Measurements from ENCODE around the gene NXPH3. TPM values are rescaled to one million over a fixed set of nuclear protein-coding genes. Genes with fewer than 3 reads are reported as not detected.
"Not testable (repeated sequence)": the region's sequence is repeated elsewhere in the genome, so short reads cannot be mapped to it uniquely, and the experiment has no call there.

NXPH3 gene
- total RNA-seq, 1 donor from 2014 or later = not detected

DNA sequence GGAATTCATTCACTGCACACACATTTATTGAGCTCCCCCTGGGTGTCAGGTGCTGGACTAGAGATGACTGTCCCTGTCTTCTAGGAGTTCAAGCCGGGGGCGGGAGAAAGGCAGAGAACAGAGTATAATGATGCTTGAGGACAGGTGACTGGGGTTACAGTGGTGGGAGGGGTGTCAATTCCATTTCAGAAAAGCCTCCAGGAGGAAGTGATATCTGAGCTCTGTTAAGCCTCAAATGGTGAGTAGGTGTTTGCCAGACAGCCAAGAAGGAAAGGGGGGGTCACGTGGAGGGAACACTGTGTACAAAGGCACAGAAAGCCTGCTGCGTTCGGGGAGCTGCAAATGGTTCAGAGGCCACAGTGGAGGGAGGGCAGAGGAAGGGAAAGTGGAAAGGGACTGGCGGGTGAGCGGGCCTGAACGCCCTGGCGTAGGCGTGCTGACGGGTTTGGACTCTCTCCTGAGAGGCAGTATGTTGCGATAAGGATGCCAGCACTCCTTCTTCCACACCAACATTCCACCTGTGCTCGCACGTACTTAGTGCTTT lies 9.7 kb upstream of the NXPH3 start:
- H3K27ac Mint-ChIP-seq = peak overlapping the region; percentile 13
- DNase-seq (ENCODE audit: low spot score) = no peak
- peak overlapping the region; percentile 15 for H3K4me3 Mint-ChIP-seq
- H3K36me3 Mint-ChIP-seq (ENCODE audit: low read depth) = no peaks in the 10 kb centered on the region
- no peaks in the 10 kb centered on the region for H3K9me3 Mint-ChIP-seq
- H3K27me3 Mint-ChIP-seq (ENCODE audit: insufficient read depth) = peaks cover 25% of the 10 kb centered on the region
- intact Hi-C loops (cut with micrococcal nuclease) = loop anchor here (1.0 to 2.0 kb wide), 2 partner anchors 9 to 521 kb away; no protein-coding TSS in a partner anchor
- peaks cover 28% of the 10 kb centered on the region for H3K4me1 Mint-ChIP-seq (ENCODE audit: low read depth)

DNA sequence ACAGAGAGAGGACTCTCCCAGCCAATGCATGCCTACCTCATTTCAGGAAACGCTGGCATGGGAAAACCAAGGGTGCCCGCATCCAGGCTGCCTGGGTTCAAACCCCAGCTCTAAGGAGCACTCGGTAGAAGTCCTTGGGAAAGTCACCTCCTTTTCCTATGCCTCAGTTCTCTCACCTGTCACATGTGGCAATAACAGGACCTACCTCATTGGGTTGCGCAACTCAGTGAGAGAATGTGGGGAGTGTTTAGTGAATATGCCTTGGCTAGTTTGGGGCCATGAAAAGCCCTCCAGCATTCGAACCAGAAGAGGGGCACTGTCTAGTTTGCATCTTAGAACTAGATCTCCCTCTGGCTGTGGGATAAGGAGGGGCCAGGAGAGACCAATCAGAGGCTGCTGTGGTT lies 9.0 kb upstream of the NXPH3 start:
- Mint-ChIP-seq H3K27ac (no peak overlapping the region), H3K36me3 (ENCODE audit: low read depth) (no peaks in the 10 kb centered on the region), H3K9me3 (no peaks in the 10 kb centered on the region), H3K27me3 (ENCODE audit: insufficient read depth) (peaks cover 32% of the 10 kb centered on the region), H3K4me1 (ENCODE audit: low read depth) (peaks cover 34% of the 10 kb centered on the region), H3K4me3 (no peak overlapping the region)
- DNase-seq (ENCODE audit: low spot score) = no peak
- intact Hi-C loops (cut with micrococcal nuclease) = loop anchor here (1.0 to 2.0 kb wide), 4 partner anchors 9 to 520 kb away; no protein-coding TSS in a partner anchor

DNA sequence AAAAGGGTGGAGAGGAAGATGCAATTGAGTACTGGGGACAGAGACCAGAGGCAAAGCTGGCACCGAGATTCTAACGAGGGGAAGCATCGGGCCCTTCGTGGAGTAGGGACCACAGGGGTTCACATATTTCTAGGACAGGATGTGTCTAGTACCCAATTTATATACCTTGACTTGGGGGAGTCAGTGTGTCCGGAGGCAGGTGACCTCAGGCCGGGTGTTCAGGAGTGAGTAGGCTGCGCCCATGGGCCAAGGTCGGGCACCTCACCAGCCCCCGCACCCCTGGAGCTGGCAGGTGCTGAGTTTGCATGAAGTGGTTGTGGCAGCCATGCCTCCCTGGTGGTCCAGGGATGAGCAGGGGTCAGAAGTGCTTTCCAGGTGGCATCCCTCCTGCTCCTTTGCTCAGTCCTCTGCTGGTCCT lies 8.6 kb upstream of the NXPH3 start:
- H3K27me3 Mint-ChIP-seq (ENCODE audit: insufficient read depth) = peaks cover 34% of the 10 kb centered on the region
- intact Hi-C loops (cut with micrococcal nuclease) = loop anchor here (1.0 to 2.0 kb wide), 3 partner anchors 284 to 520 kb away; no protein-coding TSS in a partner anchor
- peaks cover 39% of the 10 kb centered on the region for H3K4me1 Mint-ChIP-seq (ENCODE audit: low read depth)
- no peaks in the 10 kb centered on the region for H3K9me3 Mint-ChIP-seq
- H3K4me3 Mint-ChIP-seq = no peak overlapping the region
- no peaks in the 10 kb centered on the region for H3K36me3 Mint-ChIP-seq (ENCODE audit: low read depth)
- DNase-seq (ENCODE audit: low spot score) = no peak
- no peak overlapping the region for H3K27ac Mint-ChIP-seq

DNA sequence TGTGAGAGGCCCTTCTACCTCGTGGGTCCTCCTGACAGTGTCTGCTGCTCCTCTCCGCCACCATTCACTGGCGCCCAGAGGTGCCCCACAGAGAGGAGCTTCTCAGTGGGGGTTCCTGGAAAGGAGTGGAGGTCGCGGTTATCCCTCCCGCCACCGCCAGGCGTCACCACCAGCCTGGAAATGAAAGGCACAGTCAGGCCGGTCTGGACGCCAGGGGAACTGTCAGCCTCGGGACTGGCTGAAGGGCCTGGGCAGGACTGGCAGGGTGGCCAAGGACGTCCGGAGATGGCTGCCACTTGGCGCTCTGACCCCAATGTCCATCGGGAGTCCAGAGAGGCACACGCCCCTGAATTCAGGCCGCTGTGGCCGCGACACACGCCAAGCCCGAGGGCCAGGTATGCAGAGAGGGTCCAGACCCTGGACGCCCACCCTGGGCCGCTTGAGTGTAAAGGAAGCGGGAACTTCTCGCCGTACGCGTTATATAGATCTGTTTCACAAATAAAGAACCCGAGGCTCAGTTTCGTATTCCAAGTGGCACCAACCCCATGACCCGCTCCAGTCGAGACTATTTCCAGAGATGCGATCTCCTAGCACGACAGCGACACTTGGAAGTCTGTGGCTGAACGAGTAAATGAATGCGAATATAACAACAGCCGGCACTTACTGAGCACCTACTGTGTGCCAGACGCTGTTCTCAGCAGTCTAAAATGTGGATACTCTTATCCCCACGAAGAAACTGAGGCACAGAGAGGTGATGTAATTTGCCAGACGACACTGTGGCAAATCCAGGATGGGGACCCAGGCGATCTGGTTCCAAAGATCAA lies 7.6 kb upstream of the NXPH3 start:
- peak; percentile 74 for DNase-seq (ENCODE audit: low spot score)
- Mint-ChIP-seq H3K27me3 (ENCODE audit: insufficient read depth) (peaks cover 36% of the 10 kb centered on the region), H3K9me3 (no peaks in the 10 kb centered on the region), H3K4me3 (peak overlapping the region; percentile 55), H3K4me1 (ENCODE audit: low read depth) (peaks cover 39% of the 10 kb centered on the region), H3K36me3 (ENCODE audit: low read depth) (no peaks in the 10 kb centered on the region), H3K27ac (no peak overlapping the region)
- intact Hi-C loops (cut with micrococcal nuclease) = loop anchor here (1.0 to 2.0 kb wide), 5 partner anchors 140 to 519 kb away; no protein-coding TSS in a partner anchor

DNA sequence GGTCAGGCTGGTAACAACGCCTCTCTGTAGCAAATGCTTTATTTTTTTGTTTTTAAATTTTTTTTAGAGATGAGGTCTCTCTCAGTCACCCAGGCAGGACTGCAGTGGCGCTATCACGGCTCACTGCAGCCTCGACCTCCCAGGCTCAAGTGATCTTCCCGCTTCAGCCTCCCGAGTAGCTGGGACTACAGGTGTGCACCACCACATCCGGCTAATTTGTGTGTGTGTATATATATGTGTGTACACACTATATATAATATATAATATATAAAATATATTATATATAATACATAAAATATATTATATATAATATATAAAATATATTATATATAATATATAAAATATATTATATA lies 7.0 kb upstream of the NXPH3 start:
- intact Hi-C loops (cut with micrococcal nuclease) = loop anchor here (1.0 kb wide), 3 partner anchors 140 to 211 kb away; partner anchors contain the start of gene FAM117A
- H3K9me3 Mint-ChIP-seq; H3K36me3 Mint-ChIP-seq (ENCODE audit: low read depth); DNase-seq (ENCODE audit: low spot score); H3K27ac Mint-ChIP-seq: not testable (repeated sequence)
- Mint-ChIP-seq H3K4me3 (peak overlapping the region; percentile 55), H3K4me1 (ENCODE audit: low read depth) (peaks cover 39% of the 10 kb centered on the region), H3K27me3 (ENCODE audit: insufficient read depth) (peaks cover 42% of the 10 kb centered on the region)

DNA sequence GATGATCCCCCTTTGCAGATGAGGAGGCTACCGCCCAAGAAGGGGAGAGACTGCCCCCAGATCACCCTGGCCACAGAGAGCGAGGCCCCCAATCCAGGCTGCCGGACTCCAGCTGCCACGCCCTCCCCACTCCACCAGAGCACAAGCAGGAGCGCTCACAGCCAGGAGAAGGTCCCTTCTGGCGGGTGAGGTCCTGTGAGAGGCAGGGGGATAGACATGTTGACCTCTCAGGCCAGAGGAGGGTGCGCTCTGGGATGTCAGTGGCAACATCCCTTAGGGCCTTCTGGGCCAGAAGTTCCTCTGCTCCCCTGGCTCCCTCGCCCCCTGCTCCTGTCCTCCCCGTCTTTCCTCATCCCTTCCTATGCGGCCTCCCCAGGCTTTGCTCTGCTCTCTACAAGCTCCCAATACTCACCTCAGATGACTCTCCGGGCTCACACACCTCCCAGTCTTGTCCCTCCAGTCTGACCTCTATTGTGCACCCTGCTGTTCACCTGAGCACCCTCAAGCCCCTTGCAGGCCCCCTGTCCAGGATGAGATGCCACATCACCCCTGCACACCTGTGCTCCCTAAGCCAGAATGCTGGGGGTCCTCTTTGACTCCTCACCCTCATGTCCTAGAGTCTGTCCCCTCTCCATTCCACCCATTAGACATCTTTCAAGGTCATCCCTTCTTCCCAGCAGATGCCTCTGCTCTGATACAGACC lies 5.0 kb upstream of the NXPH3 start:
- H3K9me3 Mint-ChIP-seq = no peaks in the 10 kb centered on the region
- peaks cover 37% of the 10 kb centered on the region for H3K4me1 Mint-ChIP-seq (ENCODE audit: low read depth)
- no peaks in the 10 kb centered on the region for H3K36me3 Mint-ChIP-seq (ENCODE audit: low read depth)
- H3K27ac Mint-ChIP-seq = no peak overlapping the region
- H3K4me3 Mint-ChIP-seq = peak overlapping the region; percentile 91
- intact Hi-C loops (cut with micrococcal nuclease) = loop anchor here (1.0 kb wide), 2 partner anchors 126 to 218 kb away; partner anchors contain the start of gene KAT7
- peaks cover 54% of the 10 kb centered on the region for H3K27me3 Mint-ChIP-seq (ENCODE audit: insufficient read depth)
- DNase-seq (ENCODE audit: low spot score) = no peak

DNA sequence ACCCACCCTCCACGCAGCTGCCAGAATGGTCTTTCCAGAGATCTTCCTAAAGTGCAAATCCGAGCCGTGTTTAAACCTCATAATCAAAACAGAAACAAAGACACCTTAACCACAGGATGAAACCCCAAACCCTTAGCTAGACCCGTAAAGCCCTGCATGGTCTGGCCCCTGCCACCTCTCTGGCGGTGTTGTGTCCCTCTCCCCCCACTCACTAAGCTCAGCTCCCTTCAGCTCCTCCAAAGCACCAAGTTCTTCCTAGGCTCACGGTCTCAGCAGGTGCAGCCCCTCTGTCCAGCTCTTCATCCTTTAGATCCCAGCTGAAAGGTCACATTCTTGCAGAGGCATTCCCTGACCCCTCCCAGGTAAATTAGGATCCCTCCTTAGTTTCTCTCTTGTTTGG lies 4.4 kb upstream of the NXPH3 start:
- Mint-ChIP-seq H3K4me3 (no peak overlapping the region), H3K4me1 (ENCODE audit: low read depth) (peaks cover 31% of the 10 kb centered on the region), H3K36me3 (ENCODE audit: low read depth) (no peaks in the 10 kb centered on the region), H3K27me3 (ENCODE audit: insufficient read depth) (peaks cover 52% of the 10 kb centered on the region), H3K27ac (peak overlapping the region; percentile 3), H3K9me3 (no peaks in the 10 kb centered on the region)
- no peak for DNase-seq (ENCODE audit: low spot score)
- intact Hi-C loops (cut with micrococcal nuclease) = no loop called here

DNA sequence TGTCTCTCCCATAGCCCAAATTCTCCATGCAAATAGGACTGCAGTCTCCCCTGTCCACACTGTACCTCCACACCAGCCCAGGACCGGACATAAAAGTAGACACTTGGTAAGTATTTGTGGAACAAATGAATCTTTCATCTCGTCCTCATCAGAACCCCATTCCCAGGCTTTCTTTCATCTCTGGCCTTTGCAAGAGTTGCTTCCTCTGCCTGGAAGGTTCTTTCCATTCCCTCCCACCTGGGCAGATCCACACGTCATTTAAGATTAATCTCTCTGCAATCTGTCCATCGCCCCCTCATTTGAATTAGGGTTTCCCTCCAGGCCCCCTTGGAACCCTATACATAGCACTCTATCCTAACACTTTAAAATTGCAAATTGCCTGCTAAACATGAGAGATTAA lies 3.9 kb upstream of the NXPH3 start:
- Mint-ChIP-seq H3K4me1 (ENCODE audit: low read depth) (peaks cover 29% of the 10 kb centered on the region), H3K27ac (no peak overlapping the region), H3K9me3 (no peaks in the 10 kb centered on the region), H3K36me3 (ENCODE audit: low read depth) (no peaks in the 10 kb centered on the region), H3K4me3 (no peak overlapping the region), H3K27me3 (ENCODE audit: insufficient read depth) (peaks cover 52% of the 10 kb centered on the region)
- intact Hi-C loops (cut with micrococcal nuclease) = no loop called here
- DNase-seq (ENCODE audit: low spot score) = no peak

DNA sequence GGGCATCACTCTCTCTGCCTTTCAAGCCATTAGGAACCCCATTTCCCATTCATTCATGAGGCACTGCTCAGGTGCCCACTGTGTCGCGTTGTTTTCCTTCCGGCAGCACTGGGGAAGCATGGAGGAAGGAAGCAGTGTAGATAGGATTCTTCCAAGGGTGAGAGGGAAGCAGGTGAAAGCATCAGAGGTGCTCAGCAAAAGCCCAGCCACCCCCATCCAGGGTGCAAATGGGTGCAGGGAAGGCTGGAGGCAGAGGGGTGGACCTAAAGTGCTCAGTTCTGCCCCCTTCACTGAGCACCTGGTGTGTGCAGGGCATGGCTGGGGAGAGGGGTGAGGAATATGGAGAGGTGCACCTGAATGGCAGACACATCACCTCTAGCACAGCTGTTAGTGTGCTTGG lies 3.4 kb upstream of the NXPH3 start:
- intact Hi-C loops (cut with micrococcal nuclease) = no loop called here
- Mint-ChIP-seq H3K4me1 (ENCODE audit: low read depth) (peaks cover 26% of the 10 kb centered on the region), H3K9me3 (no peaks in the 10 kb centered on the region), H3K27ac (no peak overlapping the region), H3K27me3 (ENCODE audit: insufficient read depth) (peaks cover 55% of the 10 kb centered on the region), H3K36me3 (ENCODE audit: low read depth) (no peaks in the 10 kb centered on the region), H3K4me3 (no peak overlapping the region)
- DNase-seq (ENCODE audit: low spot score) = no peak

DNA sequence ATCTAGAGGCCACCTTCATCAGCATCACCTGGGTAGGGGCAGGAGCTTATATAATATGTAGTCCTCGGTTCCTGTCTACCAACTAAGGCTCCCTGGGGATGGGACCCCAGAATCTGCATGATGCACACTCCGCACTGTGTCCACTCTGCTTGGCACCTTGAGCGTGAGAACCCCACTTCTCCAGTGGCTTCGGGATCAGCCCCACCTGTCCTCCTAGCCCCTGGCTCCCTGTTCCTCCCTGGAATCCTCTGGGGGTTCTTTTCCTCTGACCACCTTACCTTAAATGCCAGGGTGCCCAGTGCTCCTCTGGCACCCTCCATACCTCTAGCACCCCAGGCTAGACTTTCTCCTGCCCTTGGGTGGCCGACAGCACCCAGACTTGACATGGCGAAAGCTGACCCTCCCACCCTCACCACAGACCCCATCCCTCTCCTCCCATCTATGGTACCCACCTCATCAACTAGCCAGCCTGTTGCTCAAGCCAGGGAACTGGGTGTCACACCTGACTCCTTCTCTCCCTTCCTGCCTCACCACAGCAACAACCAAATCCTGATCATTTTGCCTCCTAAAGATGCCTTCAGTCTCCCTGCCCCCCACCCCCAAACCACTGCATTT lies 2.8 kb upstream of the NXPH3 start:
- peaks cover 22% of the 10 kb centered on the region for H3K4me1 Mint-ChIP-seq (ENCODE audit: low read depth)
- H3K4me3 Mint-ChIP-seq = no peak overlapping the region
- intact Hi-C loops (cut with micrococcal nuclease) = no loop called here
- no peaks in the 10 kb centered on the region for H3K36me3 Mint-ChIP-seq (ENCODE audit: low read depth)
- no peak overlapping the region for H3K27ac Mint-ChIP-seq
- DNase-seq (ENCODE audit: low spot score) = no peak
- no peaks in the 10 kb centered on the region for H3K9me3 Mint-ChIP-seq
- H3K27me3 Mint-ChIP-seq (ENCODE audit: insufficient read depth) = peaks cover 61% of the 10 kb centered on the region

DNA sequence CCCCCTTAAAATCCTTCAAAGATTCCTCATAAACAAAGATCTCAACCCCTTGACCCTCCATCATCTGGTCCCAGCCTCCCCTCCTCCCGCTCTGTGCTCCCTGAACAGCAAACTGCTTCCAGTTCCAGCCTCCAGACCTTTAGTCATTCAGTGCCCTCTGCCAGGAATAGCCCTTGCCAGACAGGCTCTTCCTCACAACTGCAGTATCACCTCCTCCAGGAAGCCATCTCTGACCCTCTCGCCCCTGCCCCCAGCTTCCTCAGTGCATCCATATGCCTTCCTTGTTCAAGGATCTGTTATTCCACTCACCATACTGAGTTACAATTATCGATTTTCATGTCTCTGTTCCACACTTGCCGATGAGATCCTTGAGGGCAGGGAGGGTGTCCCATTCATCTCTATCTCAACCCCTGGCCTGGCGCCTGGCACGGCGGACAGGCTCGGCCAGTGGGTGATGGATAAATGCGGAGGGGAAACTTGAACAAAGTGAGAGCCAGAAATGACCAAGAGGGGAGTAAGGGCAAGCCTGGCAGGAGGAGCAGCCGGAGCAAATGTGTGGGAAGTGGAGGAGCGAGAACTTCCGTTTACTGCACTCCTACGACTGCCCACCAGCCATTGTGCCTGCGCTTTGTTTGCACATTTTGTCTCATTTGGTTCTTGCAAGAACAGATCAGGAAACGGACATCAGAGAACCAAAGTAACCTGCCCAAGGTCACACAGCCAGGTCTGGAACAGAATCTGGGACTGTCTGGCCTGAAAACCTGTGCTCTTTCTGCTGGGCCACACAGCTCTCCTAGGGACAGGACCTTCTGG lies 2.0 kb upstream of the NXPH3 start:
- Mint-ChIP-seq H3K4me3 (no peak overlapping the region), H3K9me3 (no peaks in the 10 kb centered on the region), H3K27me3 (ENCODE audit: insufficient read depth) (peaks cover 65% of the 10 kb centered on the region), H3K4me1 (ENCODE audit: low read depth) (peaks cover 16% of the 10 kb centered on the region), H3K36me3 (ENCODE audit: low read depth) (no peaks in the 10 kb centered on the region), H3K27ac (peak overlapping the region; percentile 21)
- DNase-seq (ENCODE audit: low spot score) = no peak
- intact Hi-C loops (cut with micrococcal nuclease) = no loop called here

DNA sequence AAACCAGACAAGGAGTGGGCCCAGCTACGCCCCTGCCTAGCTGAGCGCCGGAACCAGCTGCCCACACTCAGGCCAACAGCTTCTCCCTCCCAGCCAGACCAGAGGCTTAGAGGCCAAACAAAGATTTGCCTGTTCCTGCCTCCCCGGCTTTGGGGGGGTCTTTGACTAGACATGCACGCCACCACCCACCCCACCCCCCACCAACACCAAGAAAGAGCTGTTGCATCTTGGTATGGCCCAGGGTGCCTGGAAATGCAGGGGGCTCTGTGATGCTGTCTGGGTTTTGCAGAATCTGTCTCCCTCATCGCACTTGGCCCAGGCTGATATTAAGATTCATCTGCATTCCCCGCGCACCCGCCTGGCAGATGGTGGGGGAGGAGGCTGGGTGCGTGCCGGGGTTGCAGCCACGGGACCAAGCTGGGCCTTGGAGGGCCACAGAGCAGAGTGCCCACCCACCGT lies 1.3 kb upstream of the NXPH3 start:
- Mint-ChIP-seq H3K27me3 (ENCODE audit: insufficient read depth) (peaks cover 65% of the 10 kb centered on the region), H3K4me3 (no peak overlapping the region), H3K9me3 (no peaks in the 10 kb centered on the region), H3K36me3 (ENCODE audit: low read depth) (no peaks in the 10 kb centered on the region), H3K27ac (no peak overlapping the region), H3K4me1 (ENCODE audit: low read depth) (peaks cover 16% of the 10 kb centered on the region)
- intact Hi-C loops (cut with micrococcal nuclease) = no loop called here
- DNase-seq (ENCODE audit: low spot score) = no peak

All from activated T-helper 1 cell treated with anti-CD3 and anti-CD28 coated beads, Interleukin-12 subunit alpha, Interleukin-12 subunit beta, Interleukin-2, Interleukin-4 antibody, amounts not matched to agents 30 ng/mL and 10 ng/mL and 1 ng/mL, durations not matched to agents 14 hours and 24 hours and 36 hours (primary cell).